Natural killer cell treated with Interleukin-12 subunit alpha and Interleukin-12 subunit beta and Interleukin-15 and Interleukin-18, amount 100 ng/mL, for 72 hours (primary cell): ENCODE measurements around the gene PYCR2. TPM values are rescaled to one million over a fixed set of nuclear protein-coding genes. Genes with fewer than 3 reads are reported as not detected.
"Not testable (repeated sequence)": the region's sequence is repeated elsewhere in the genome, so short reads cannot be mapped to it uniquely, and the experiment has no call there.

Source experiments
- ATAC-seq, 2 donors: fragments of 150-1000 bp; cut with Tn5 transposase in 1 of 2; sonication (Bioruptor Pico), chemical (Tn5 transposase) in 1 of 2; 2 replicates each; pipeline ENCODE4 v1.10.0; 2021
- DNase-seq: peaks from one replicate; pipeline ENCODE4 v3.0.0; 2022; ENCODE audit warnings: low spot score
- H3K27ac Mint-ChIP-seq, 2 donors: 1 replicate in 1 of 2; 2 replicates in 1 of 2; pipeline ENCODE4 v1.8.0; 2022; ENCODE audit warnings: mixed read lengths in 2 of 2, mild to moderate bottlenecking in 1 of 2, moderate library complexity in 1 of 2
- H3K27me3 Mint-ChIP-seq, 2 donors: 1 replicate in 1 of 2; 2 replicates in 1 of 2; pipeline ENCODE4 v1.8.0; 2022; ENCODE audit warnings: mixed read lengths in 2 of 2
- H3K36me3 Mint-ChIP-seq: one replicate; pipeline ENCODE4 v1.8.0; 2022; ENCODE audit warnings: mixed read lengths
- H3K4me1 Mint-ChIP-seq, 2 donors: 1 replicate in 1 of 2; 2 replicates in 1 of 2; pipeline ENCODE4 v1.8.0; 2022; ENCODE audit warnings: low read depth in 2 of 2, mixed read lengths in 2 of 2, mild to moderate bottlenecking in 1 of 2
- H3K4me3 Mint-ChIP-seq: one replicate; pipeline ENCODE4 v1.8.0; 2022; ENCODE audit warnings: mixed read lengths
- H3K9me3 Mint-ChIP-seq: 2 replicates; pipeline ENCODE4 v1.8.0; 2022; ENCODE audit warnings: mixed read lengths
- total RNA-seq, 2 donors: library from RNA; stranded (reverse); gene quantifications; one replicate each; pipeline ENCODE4 v1.2.3, GENCODE V29; 2022

The PYCR2 gene
- total RNA-seq, 2 donors from 2014 or later = 102 to 127 TPM

GRCh38 chr1:225888289-225888897 is 35.7 kb downstream of the PYCR2 start:
- Mint-ChIP-seq H3K4me1 (peaks cover 6 to 7% of the 10 kb centered on the region in 2 donors), H3K36me3 (no peaks in the 10 kb centered on the region), H3K27me3 (peaks cover 0 to 4% of the 10 kb centered on the region in 2 donors), H3K27ac (no peak overlapping the region), H3K4me3 (no peak overlapping the region), H3K9me3 (no peaks in the 10 kb centered on the region)
- no peak for ATAC-seq
- DNase-seq = no peak

GRCh38 chr1:225887554-225888288 is 36.3 kb downstream of the PYCR2 start:
- not testable (repeated sequence) for ATAC-seq, H3K9me3 Mint-ChIP-seq, H3K27me3 Mint-ChIP-seq, H3K4me3 Mint-ChIP-seq, DNase-seq, H3K27ac Mint-ChIP-seq, H3K36me3 Mint-ChIP-seq
- peaks cover 10 to 11% of the 10 kb centered on the region in 2 donors for H3K4me1 Mint-ChIP-seq

GRCh38 chr1:225887030-225887314 is 37.1 kb downstream of the PYCR2 start:
- H3K36me3 Mint-ChIP-seq = no peaks in the 10 kb centered on the region

GRCh38 chr1:225886159-225887029 is 37.7 kb downstream of the PYCR2 start:
- DNase-seq (no peak), ATAC-seq (no peak)
- Mint-ChIP-seq H3K9me3 (no peaks in the 10 kb centered on the region), H3K27me3 (peaks cover 0 to 4% of the 10 kb centered on the region in 2 donors), H3K4me3 (no peak overlapping the region), H3K36me3 (no peaks in the 10 kb centered on the region), H3K4me1 (peaks cover 10 to 11% of the 10 kb centered on the region in 2 donors), H3K27ac (no peak overlapping the region)

More at GRCh38 chr1:225887030-225887314, 37.1 kb downstream of the PYCR2 start:
- Mint-ChIP-seq H3K4me1 (peaks cover 10 to 11% of the 10 kb centered on the region in 2 donors), H3K9me3 (no peaks in the 10 kb centered on the region), H3K27ac (no peak overlapping the region), H3K4me3 (no peak overlapping the region), H3K27me3 (peaks cover 0 to 4% of the 10 kb centered on the region in 2 donors)
- ATAC-seq = no peak
- DNase-seq = no peak

GRCh38 chr1:225885336-225885735 is 38.7 kb downstream of the PYCR2 start:
- no peak overlapping the region for H3K4me3 Mint-ChIP-seq
- no peak for DNase-seq

GRCh38 chr1:225883616-225884265 is 40.3 kb downstream of the PYCR2 start:
- no peaks in the 10 kb centered on the region for H3K9me3 Mint-ChIP-seq
- no peak for DNase-seq
- no peaks in the 10 kb centered on the region for H3K36me3 Mint-ChIP-seq
- no peak for ATAC-seq
- no peaks in the 10 kb centered on the region for H3K27me3 Mint-ChIP-seq
- H3K4me1 Mint-ChIP-seq = peaks cover 25 to 27% of the 10 kb centered on the region in 2 donors
- peak overlapping the region; percentile 90 for H3K4me3 Mint-ChIP-seq
- H3K27ac Mint-ChIP-seq = peak overlapping the region in 1 of 2 donors; percentile 62

More at GRCh38 chr1:225885336-225885735, 38.7 kb downstream of the PYCR2 start:
- H3K27me3 Mint-ChIP-seq = peaks cover 0 to 4% of the 10 kb centered on the region in 2 donors
- H3K36me3 Mint-ChIP-seq = no peaks in the 10 kb centered on the region
- H3K27ac Mint-ChIP-seq = no peak overlapping the region
- no peaks in the 10 kb centered on the region for H3K9me3 Mint-ChIP-seq
- peaks cover 15 to 16% of the 10 kb centered on the region in 2 donors for H3K4me1 Mint-ChIP-seq
- no peak for ATAC-seq

GRCh38 chr1:225882694-225883615 is 41.1 kb downstream of the PYCR2 start:
- peak; percentile 58 for ATAC-seq
- H3K36me3 Mint-ChIP-seq = no peaks in the 10 kb centered on the region
- peak overlapping the region in 1 of 2 donors; percentile 62 for H3K27ac Mint-ChIP-seq

GRCh38 chr1:225881959-225882693 is 41.9 kb downstream of the PYCR2 start, which contains the start of gene TMEM63A:
Gene TMEM63A, minus strand, starts transcription at chr1:225882380. Its CDS starts 4,800 bp downstream, at chr1:225877580.
- DNase-seq = peak; percentile 91
- ATAC-seq = peak; percentile 84 to 91
- Mint-ChIP-seq H3K4me3 (peak within 1 kb of the TSS; percentile 90), H3K4me1 (peaks cover 32 to 34% of the 10 kb centered on the region in 2 donors), H3K36me3 (no peaks in the 10 kb centered on the region), H3K27ac (peak within 1 kb of the TSS in 1 of 2 donors; percentile 63), H3K27me3 (no peaks in the 10 kb centered on the region), H3K9me3 (no peaks in the 10 kb centered on the region)

More at GRCh38 chr1:225882694-225883615, 41.1 kb downstream of the PYCR2 start:
- H3K9me3 Mint-ChIP-seq = no peaks in the 10 kb centered on the region
- H3K4me3 Mint-ChIP-seq = peak overlapping the region; percentile 90
- no peaks in the 10 kb centered on the region for H3K27me3 Mint-ChIP-seq
- peaks cover 27 to 29% of the 10 kb centered on the region in 2 donors for H3K4me1 Mint-ChIP-seq
- no peak for DNase-seq

GRCh38 chr1:225881081-225881958 is 42.7 kb downstream of the PYCR2 start:
- no peaks in the 10 kb centered on the region for H3K36me3 Mint-ChIP-seq
- DNase-seq (no peak), ATAC-seq (peak; percentile 26 to 51)
- H3K4me3 Mint-ChIP-seq = peak overlapping the region; percentile 90
- peaks cover 32 to 37% of the 10 kb centered on the region in 2 donors for H3K4me1 Mint-ChIP-seq
- H3K27me3 Mint-ChIP-seq = no peaks in the 10 kb centered on the region
- H3K9me3 Mint-ChIP-seq = no peaks in the 10 kb centered on the region
- peak overlapping the region in 1 of 2 donors; percentile 63 for H3K27ac Mint-ChIP-seq

GRCh38 chr1:225880636-225881035 is 43.4 kb downstream of the PYCR2 start:
- ATAC-seq (no peak), DNase-seq (no peak)
- Mint-ChIP-seq H3K27me3 (no peaks in the 10 kb centered on the region), H3K27ac (peak overlapping the region in 1 of 2 donors; percentile 63), H3K4me3 (peak overlapping the region; percentile 90), H3K9me3 (no peaks in the 10 kb centered on the region), H3K36me3 (no peaks in the 10 kb centered on the region), H3K4me1 (peaks cover 32 to 37% of the 10 kb centered on the region in 2 donors)

GRCh38 chr1:225880222-225880588 is 43.8 kb downstream of the PYCR2 start:
- Mint-ChIP-seq H3K36me3 (no peaks in the 10 kb centered on the region), H3K9me3 (no peaks in the 10 kb centered on the region), H3K27me3 (no peaks in the 10 kb centered on the region), H3K4me1 (peaks cover 32 to 37% of the 10 kb centered on the region in 2 donors), H3K4me3 (no peak overlapping the region), H3K27ac (peak overlapping the region in 1 of 2 donors; percentile 58)
- no peak for DNase-seq
- no peak for ATAC-seq
